Measurements from ENCODE around the gene UBE2F.
A peak's percentile ranks its signal among the peaks of the same experiment; 100 is the strongest.
"Not testable (repeated sequence)": the region's sequence is repeated elsewhere in the genome, so short reads cannot be mapped to it uniquely, and the experiment has no call there.

The UBE2F gene

DNA sequence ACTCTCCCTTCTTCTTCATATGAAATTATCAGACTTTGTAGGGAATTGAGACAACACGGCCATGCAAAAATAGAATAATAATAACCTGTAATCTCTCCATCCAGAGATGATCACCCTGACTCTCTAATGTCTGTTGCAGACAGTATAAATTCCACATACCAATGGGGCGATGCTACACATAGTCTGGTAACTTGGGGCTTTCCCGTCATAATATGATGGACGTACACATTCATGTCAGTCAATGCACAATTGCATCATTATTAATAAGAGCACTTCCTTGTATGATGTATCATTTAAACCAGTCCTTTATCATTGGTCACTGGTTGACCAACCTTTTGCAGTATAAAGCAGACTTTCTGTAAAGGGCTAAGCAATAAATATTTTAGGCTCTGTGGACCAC is 54.5 kb downstream of the UBE2F start:
- no peak for DNase-seq (ENCODE audit: low read depth)

GRCh38 chr2:238022594-238023157 is 55.9 kb downstream of the UBE2F start:
- no peak for DNase-seq (ENCODE audit: low read depth)

DNA sequence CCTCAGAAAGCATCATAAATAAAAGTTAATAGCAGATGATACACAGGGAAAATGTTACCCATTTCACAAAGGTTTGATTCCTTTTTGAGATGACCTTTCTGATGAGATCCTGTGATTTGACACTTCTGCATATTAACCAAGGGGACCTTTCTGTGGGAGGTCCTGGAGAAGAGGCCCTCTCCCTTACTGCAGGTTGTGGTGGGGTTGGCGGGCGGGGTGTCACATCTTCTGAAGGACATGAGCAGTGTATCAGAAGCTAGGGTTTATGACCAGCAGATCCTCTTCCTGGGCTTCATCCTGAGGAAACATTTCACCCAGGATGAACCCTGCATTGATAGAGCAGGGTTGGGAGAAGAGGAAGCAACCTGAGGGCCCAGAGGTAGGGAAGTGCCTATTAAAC is 56.8 kb downstream of the UBE2F start:
- DNase-seq (ENCODE audit: low read depth): no peak

DNA sequence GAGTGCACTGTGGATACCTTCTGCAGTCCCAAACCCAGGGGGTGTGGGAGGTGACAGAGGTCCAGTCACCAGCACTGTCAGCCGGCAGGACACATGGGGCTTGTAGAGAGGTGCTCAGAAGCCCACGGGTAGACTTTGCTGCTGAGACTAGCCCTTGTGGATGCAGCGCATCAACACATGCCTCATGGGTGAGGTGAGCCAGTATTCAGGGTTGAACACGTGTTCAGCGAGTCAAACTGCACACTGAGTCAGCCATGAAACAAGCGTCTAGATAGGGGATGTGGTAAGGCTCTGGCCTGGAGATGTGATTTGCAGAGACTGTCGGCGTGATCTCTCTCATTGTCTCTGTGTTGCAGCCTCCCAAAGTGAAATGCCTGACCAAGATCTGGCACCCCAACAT is 58.2 kb downstream of the UBE2F start:
- peak; percentile 51 for DNase-seq (ENCODE audit: low read depth)

GRCh38 chr2:238025741-238026360 is 59.0 kb downstream of the UBE2F start:
- no peak for DNase-seq (ENCODE audit: low read depth)

DNA sequence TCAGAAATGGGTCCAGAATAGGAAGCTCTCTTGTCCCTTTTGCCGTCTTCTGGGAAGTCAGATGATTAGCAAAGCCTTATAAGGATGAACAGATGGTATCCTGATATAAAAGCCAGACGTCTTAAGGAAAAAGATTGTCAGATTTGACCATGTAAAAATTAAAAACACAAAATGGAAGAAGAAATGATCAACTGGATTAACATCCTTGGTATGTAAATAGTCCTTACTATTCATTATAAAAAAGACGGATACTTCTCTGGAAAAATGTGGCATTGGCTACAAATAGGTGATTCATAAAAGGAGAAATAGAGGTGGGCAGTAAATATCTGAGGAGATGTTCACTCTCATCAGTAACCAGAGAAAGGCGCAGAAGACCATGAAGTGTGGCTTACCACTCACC is 60.2 kb downstream of the UBE2F start:
- no peak for DNase-seq (ENCODE audit: low read depth)

DNA sequence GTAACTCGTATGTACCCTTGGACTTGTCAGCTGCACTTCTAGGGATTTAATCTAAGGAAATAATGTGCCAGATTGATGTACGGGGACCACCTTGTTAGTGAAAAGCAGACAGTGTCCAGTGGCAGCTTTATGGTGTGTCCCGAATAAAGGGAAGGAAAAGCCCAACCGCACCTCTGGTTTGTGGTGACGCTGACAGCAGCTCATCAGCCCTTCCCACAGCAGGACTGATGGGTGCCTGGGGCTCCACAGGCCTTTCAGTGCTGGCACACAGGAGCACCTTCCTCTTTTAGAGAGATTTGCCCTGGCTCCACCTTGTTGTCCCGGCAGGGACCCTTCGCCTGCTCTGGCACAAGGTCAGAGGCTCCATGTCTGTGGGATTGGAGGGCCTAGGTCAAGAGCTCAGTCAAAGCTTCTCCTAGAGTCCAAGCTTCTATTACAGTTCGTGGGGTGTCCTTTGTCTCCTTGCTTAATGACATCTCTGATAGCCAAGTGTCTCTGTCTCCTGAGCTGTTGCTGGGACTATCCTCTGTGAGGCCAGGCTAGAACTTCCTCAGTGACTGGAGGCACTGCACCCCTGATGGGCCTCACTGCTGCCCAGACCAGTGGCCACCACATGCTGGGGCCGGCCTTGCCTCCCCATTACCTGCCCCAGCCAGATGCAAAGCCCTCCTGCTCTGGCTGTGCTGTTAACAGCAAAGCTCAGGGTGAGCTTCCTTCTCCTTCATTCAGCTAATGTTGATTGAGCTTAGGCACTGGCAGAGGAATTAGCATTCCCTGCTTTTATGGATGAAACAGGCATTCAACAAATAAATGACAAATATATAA is 61.0 kb downstream of the UBE2F start:
- no peak for DNase-seq (ENCODE audit: low read depth)

GRCh38 chr2:238029853-238030252 is 63.0 kb downstream of the UBE2F start:
- DNase-seq (ENCODE audit: low read depth): no peak

GRCh38 chr2:238030422-238031155 is 63.8 kb downstream of the UBE2F start:
- no peak for DNase-seq (ENCODE audit: low read depth)

GRCh38 chr2:238031751-238032150 is 64.9 kb downstream of the UBE2F start:
- DNase-seq (ENCODE audit: low read depth): no peak

- no peak for DNase-seq (ENCODE audit: low read depth)
Measured at GRCh38 chr2:238032755-238033337, 66.0 kb downstream of the UBE2F start.

DNA sequence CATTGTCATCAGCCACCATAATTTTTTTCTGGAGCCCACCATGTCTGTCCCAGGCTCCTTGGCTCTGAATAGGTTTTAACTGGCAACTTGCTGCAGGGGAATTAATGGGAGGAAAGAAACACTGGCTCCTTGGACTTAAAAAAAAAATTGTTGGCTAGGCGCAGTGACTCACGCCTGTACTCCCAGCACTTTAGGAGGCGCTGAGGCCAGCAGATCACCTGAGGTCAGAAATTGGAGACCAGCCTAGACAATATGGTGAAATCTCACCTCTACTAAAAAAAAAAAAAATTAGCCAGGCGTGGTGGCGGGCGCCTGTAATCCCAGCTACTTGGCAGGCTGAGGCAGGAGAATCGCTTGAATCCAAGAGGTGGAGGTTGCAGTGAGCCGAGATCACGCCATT is 67.2 kb downstream of the UBE2F start:
- not testable (repeated sequence) for DNase-seq (ENCODE audit: low read depth)

- no peak for DNase-seq (ENCODE audit: low read depth)
Measured at GRCh38 chr2:238038203-238038602, 71.4 kb downstream of the UBE2F start.

DNA sequence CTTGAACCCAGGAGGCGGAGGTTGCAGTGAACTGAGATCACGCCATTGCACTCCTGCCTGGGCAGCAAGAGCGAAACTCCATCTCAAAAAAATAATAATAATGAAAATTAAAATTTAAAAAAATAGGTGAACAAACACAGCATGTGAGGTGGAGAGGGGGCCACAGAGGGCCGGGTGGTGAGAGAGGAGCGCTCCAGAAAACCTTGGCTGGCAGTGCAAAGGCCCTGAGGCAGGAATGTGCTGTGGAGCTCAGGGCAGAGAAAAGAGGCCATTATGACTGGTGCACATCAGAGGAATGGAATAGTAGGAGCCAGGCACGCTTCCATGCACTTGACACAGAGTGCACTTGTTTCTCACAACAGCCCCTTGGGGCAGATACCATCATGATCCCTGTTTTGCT is 72.3 kb downstream of the UBE2F start:
- no peak for DNase-seq (ENCODE audit: low read depth)

GRCh38 chr2:238039985-238040384 is 73.2 kb downstream of the UBE2F start:
- DNase-seq (ENCODE audit: low read depth): no peak

DNA sequence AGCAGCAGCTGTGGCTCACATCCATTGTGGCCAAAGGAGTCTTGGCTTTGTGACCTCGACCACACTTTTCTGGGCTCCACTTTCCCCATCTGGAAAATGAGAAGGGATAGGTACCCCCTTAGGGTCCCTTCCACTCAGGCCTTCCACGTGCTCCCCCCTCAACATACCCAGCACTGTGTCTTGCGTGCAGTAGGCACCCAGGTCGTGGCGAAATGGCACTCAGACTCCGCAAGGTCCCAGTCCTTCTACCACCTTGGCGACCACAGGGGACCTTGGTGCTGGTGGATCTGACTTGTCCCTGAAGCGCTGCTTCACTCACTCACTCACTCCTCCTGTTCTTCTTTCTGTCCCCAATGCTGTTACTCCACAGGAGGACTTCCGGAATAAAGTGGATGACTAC is 74.1 kb downstream of the UBE2F start:
- DNase-seq (ENCODE audit: low read depth): no peak

DNA sequence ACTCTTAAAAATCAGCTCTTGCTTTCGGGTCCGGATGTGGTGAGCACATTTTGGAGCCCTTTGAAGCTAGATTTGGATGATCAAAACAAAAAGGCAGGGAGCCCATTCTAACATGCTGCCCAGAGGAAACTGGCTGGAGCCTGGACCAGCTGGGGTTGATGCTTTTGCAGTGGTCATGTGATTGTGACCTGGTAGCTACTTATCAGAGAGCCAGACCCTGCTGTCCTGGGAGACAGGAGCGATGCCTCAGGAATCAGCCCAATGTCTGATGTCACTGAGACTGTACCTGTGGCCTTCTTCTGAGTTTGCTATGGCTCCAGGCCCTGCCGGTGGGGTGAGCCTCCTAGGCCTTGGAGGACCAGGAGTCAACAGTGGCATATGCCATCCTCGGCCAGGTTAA is 75.3 kb downstream of the UBE2F start:
- DNase-seq (ENCODE audit: low read depth): no peak

GRCh38 chr2:238042849-238043584 is 76.2 kb downstream of the UBE2F start:
- no peak for DNase-seq (ENCODE audit: low read depth)

GRCh38 chr2:238043851-238044250 is 77.0 kb downstream of the UBE2F start:
- no peak for DNase-seq (ENCODE audit: low read depth)

DNA sequence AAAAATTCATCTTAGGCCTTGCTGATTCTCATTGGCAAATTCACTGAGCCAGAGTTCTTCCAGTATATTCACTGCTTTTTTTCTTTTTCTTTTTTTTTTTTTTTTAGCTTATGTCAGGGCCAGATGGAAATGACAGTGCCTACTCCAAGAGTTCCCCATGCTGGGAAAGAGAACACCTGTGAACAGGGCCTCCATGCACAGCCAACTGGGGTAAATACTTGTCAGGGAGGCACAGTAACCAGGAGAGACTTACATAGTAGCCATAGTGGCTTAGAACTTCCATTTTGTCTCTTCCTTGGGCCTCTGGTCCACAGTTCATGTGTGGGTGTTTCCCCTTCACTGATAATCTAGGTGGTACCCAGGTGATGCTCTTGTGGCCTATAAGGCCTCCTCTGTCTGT is 78.8 kb downstream of the UBE2F start:
- no peak for DNase-seq (ENCODE audit: low read depth)

GRCh38 chr2:238046725-238047270 is 80.0 kb downstream of the UBE2F start:
- no peak for DNase-seq (ENCODE audit: low read depth)
